Glutamatergic neuron (in vitro differentiated cells): Measurements from ENCODE around the gene SDCCAG8. TPM values are rescaled to one million over a fixed set of nuclear protein-coding genes. Genes with fewer than 3 reads are reported as not detected.

Experiments
- DNase-seq: peaks from one replicate; pipeline ENCODE4 v3.0.0; 2022
- H3K27ac Mint-ChIP-seq: one replicate; pipeline ENCODE4 v1.8.0; 2020; ENCODE audit warnings: mild to moderate bottlenecking, mixed read lengths, inconsistent platforms; ENCODE audit not compliant: unreplicated experiment
- H3K27me3 Mint-ChIP-seq: one replicate; pipeline ENCODE4 v1.8.0; 2020; ENCODE audit warnings: mild to moderate bottlenecking, moderate library complexity, mixed read lengths, inconsistent platforms; ENCODE audit not compliant: unreplicated experiment
- H3K36me3 Mint-ChIP-seq: one replicate; pipeline ENCODE4 v1.8.0; 2020; ENCODE audit warnings: mild to moderate bottlenecking, mixed read lengths, inconsistent platforms; ENCODE audit not compliant: unreplicated experiment
- H3K4me1 Mint-ChIP-seq: one replicate; pipeline ENCODE4 v1.8.0; 2020; ENCODE audit warnings: mild to moderate bottlenecking, low read depth, mixed read lengths, inconsistent platforms; ENCODE audit not compliant: unreplicated experiment
- H3K4me3 Mint-ChIP-seq: one replicate; pipeline ENCODE4 v1.8.0; 2020; ENCODE audit warnings: mild to moderate bottlenecking, mixed read lengths, inconsistent platforms; ENCODE audit not compliant: unreplicated experiment
- H3K9me3 Mint-ChIP-seq: one replicate; pipeline ENCODE4 v1.8.0; 2020; ENCODE audit warnings: mild to moderate bottlenecking, moderate library complexity, mixed read lengths, inconsistent platforms; ENCODE audit not compliant: unreplicated experiment
- CTCF ChIP-seq: fragments of 200-600 bp; sonication (generic); IDR thresholded peaks from one replicate; pipeline ENCODE4 v1.5.0; 2021; ENCODE audit not compliant: partially characterized antibody, unreplicated experiment
- total RNA-seq: library from RNA; stranded (reverse); fragmentation: NEBNext Ultra II Directional; extraction: Animal tissue kit (Norgen Biotek cat#: 25700); gene quantifications from one replicate; pipeline ENCODE4 v1.2.1, GENCODE V29; 2021; ENCODE audit not compliant: unreplicated experiment

Gene SDCCAG8
- total RNA-seq, 1 donor from 2014 or later: 52.8 TPM

- TF ChIP-seq CTCF: no peak
- Mint-ChIP-seq H3K4me3 (peak overlapping the region; percentile 81), H3K4me1 (peaks cover 28% of the 10 kb centered on the region), H3K27me3 (peaks cover 11% of the 10 kb centered on the region), H3K9me3 (peaks cover 8% of the 10 kb centered on the region), H3K27ac (peak overlapping the region; percentile 94), H3K36me3 (no peaks in the 10 kb centered on the region)
- DNase-seq: peak; percentile 69
These were observed 227.4 kb downstream of the SDCCAG8 start for GRCh38 chr1:243483071-243483771.

- H3K4me1 Mint-ChIP-seq: peaks cover 33% of the 10 kb centered on the region
- H3K4me3 Mint-ChIP-seq: peak overlapping the region; percentile 81
- no peaks in the 10 kb centered on the region for H3K36me3 Mint-ChIP-seq
- no peak for DNase-seq
- peaks cover 16% of the 10 kb centered on the region for H3K27me3 Mint-ChIP-seq
- H3K27ac Mint-ChIP-seq: peak overlapping the region; percentile 80
- peaks cover 11% of the 10 kb centered on the region for H3K9me3 Mint-ChIP-seq
- TF ChIP-seq CTCF: no peak
These were observed 228.1 kb downstream of the SDCCAG8 start for GRCh38 chr1:243483952-243484351.

GRCh38 chr1:243487036-243487648 is 231.3 kb downstream of the SDCCAG8 start:
- DNase-seq: no peak
- TF ChIP-seq CTCF: no peak
- H3K36me3 Mint-ChIP-seq: no peaks in the 10 kb centered on the region
- peak overlapping the region; percentile 48 for H3K27ac Mint-ChIP-seq
- peaks cover 16% of the 10 kb centered on the region for H3K27me3 Mint-ChIP-seq
- H3K4me3 Mint-ChIP-seq: no peak overlapping the region
- H3K4me1 Mint-ChIP-seq: peaks cover 42% of the 10 kb centered on the region
- peaks cover 14% of the 10 kb centered on the region for H3K9me3 Mint-ChIP-seq

GRCh38 chr1:243487649-243488227 is 231.9 kb downstream of the SDCCAG8 start:
- H3K27me3 Mint-ChIP-seq: peaks cover 18% of the 10 kb centered on the region
- H3K27ac Mint-ChIP-seq: peak overlapping the region; percentile 90
- H3K36me3 Mint-ChIP-seq: no peaks in the 10 kb centered on the region
- no peak for DNase-seq
- peaks cover 15% of the 10 kb centered on the region for H3K9me3 Mint-ChIP-seq
- H3K4me1 Mint-ChIP-seq: peaks cover 39% of the 10 kb centered on the region
- no peak overlapping the region for H3K4me3 Mint-ChIP-seq
- no peak for TF ChIP-seq CTCF
